Hepatocyte (in vitro differentiated cells): ENCODE measurements around the gene IP6K2. TPM values are rescaled to one million over a fixed set of nuclear protein-coding genes. Genes with fewer than 3 reads are reported as not detected.

Experiments used
- DNase-seq: peaks from one replicate; pipeline ENCODE4 v3.0.0-alpha.2; 2016; ENCODE audit warnings: low spot score
- H2AFZ ChIP-seq: fragments of 200-600 bp; sonication (generic); 2 replicates; pipeline ENCODE4 v1.6.0; 2016; ENCODE audit warnings: antibody characterized with exemption, mild to moderate bottlenecking
- H3K27ac ChIP-seq: fragments of 200-600 bp; sonication (generic); 2 replicates; pipeline ENCODE4 v1.5.1; 2016; ENCODE audit warnings: mild to moderate bottlenecking
- H3K27me3 ChIP-seq: fragments of 200-600 bp; sonication (generic); 2 replicates; pipeline ENCODE4 v1.6.1; 2016
- H3K36me3 ChIP-seq: fragments of 200-600 bp; sonication (generic); replicated peaks from 2 replicates; pipeline ENCODE4 v1.5.1; 2016; ENCODE audit warnings: low read depth; ENCODE audit not compliant: insufficient read depth
- H3K4me1 ChIP-seq: fragments of 200-600 bp; sonication (generic); 2 replicates; pipeline ENCODE4 v1.5.1; 2016; ENCODE audit warnings: mild to moderate bottlenecking, moderate library complexity; ENCODE audit not compliant: insufficient read depth
- H3K4me2 ChIP-seq: fragments of 200-600 bp; sonication (generic); 2 replicates; pipeline ENCODE4 v1.6.0; 2016
- H3K4me3 ChIP-seq: fragments of 200-600 bp; sonication (generic); 2 replicates; pipeline ENCODE4 v1.5.1; 2016; ENCODE audit warnings: mild to moderate bottlenecking
- H3K79me2 ChIP-seq: fragments of 200-600 bp; sonication (generic); 2 replicates; pipeline ENCODE4 v1.6.0; 2017; ENCODE audit warnings: mild to moderate bottlenecking
- H3K9me2 ChIP-seq: fragments of 200-600 bp; sonication (generic); replicated peaks from 2 replicates; pipeline ENCODE4 v1.6.0; 2017; ENCODE audit warnings: mild to moderate bottlenecking; ENCODE audit not compliant: insufficient read depth
- H3K9me3 ChIP-seq: fragments of 200-600 bp; sonication (generic); 2 replicates; pipeline ENCODE4 v1.5.1; 2016; ENCODE audit warnings: low read depth, mild to moderate bottlenecking
- H4K20me1 ChIP-seq: fragments of 200-600 bp; sonication (generic); 2 replicates; pipeline ENCODE4 v1.6.0; 2016; ENCODE audit warnings: mild to moderate bottlenecking; ENCODE audit not compliant: insufficient read depth, poor library complexity, severe bottlenecking
- EZH2 ChIP-seq: fragments of 200-600 bp; sonication (generic); IDR thresholded peaks from 2 replicates; pipeline ENCODE4 v1.6.1; 2016; ENCODE audit warnings: antibody characterized with exemption, mild to moderate bottlenecking, borderline replicate concordance
- EZH2phosphoT487 ChIP-seq: fragments of 200-600 bp; sonication (generic); IDR thresholded peaks from one replicate; pipeline ENCODE4 v1.6.1; 2018; ENCODE audit warnings: antibody characterized with exemption, mild to moderate bottlenecking, low read depth, moderate library complexity; ENCODE audit not compliant: unreplicated experiment, severe bottlenecking
- WGBS: methylation state at CpG from one replicate; pipeline ENCODE4 v1.1.6; 2016; ENCODE audit warnings: low lambda C conversion rate; ENCODE audit errors: missing lambda C conversion rate; 5-methylcytosine and 5-hydroxymethylcytosine counted together
- polyA plus RNA-seq: library from polyadenylated mRNA; unstranded; fragments of >200 nt; fragmentation: Nextera tagmentation; extraction: Ambion mirVana; gene quantifications from 2 replicates; pipeline ENCODE4 v1.2.1, GENCODE V29; 2016
- total RNA-seq: library from RNA; depleted of rRNA; stranded (reverse); fragments of >200 nt; gene quantifications from 2 replicates; pipeline ENCODE4 v1.2.3, GENCODE V29; 2014
- TF ChIP-seq, protein P1 (sequence below): fragments of 200-600 bp; sonication (generic); IDR thresholded peaks from 2 replicates; pipeline ENCODE4 v1.5.1; 2016; ENCODE audit warnings: antibody characterized with exemption, mild to moderate bottlenecking; ENCODE audit not compliant: poor library complexity

IP6K2 gene
- total and polyA plus RNA-seq, 2 experiments from 2014 or later = 112 to 155 TPM

DNA sequence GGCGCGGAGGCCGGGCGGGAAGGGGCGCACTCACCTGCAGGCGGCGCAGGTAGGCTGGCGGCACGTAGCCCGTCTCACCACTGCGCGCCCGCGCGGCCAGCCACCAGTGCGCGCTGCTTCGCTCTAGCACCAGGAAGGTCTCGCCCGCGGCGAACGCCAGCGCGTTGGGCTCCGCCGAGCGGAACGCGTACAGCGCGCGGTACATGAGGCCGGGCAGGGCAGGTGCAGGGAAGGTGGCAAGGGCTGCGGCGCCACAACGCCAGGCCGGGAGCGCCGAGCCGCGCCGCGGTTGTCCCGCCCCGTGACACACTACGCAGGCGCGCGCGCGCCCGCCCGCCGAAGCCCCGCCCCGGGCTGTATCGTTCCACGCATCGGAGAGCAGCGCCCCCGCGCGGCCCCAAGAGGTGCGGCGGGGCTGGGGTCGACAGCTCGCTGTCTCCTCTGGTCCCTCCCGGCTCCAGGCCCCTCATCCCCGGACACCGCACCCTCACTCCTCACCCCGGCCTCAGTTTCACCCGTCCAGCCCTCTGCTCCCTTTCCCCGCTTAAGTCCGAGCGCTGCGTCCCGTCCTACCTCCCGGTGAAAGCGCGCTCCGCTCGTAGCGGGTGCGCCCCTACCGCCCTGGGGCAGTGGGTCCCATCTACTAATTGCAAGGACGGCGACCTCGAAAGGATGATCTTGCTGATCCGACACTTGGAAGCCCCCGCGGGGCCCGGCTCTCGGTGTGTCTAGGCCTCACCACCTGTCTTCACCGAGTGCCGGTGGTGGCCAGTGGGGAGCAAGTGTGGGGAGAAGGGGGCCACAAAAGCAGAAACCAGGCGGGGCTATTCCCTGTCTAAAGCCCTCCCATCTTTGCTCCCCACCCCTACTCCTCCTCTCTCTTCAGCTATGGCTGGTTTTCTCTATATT lies 31.2 kb downstream of the IP6K2 start, which contains the start of gene NCKIPSD:
Gene NCKIPSD (minus strand): TSS at position 313 of the 909 bp plus-strand sequence. CDS start 108 bp downstream, at position 205.
- Histone ChIP-seq H3K9me3 (no peaks in the 10 kb centered on the region), H3K4me2 (peak within 1 kb of the TSS; percentile 99), H3K4me3 (peak within 1 kb of the TSS; percentile 95), H3K27ac (peak within 1 kb of the TSS; percentile 88), H4K20me1 (peaks cover 43% of the 10 kb centered on the region), H2AFZ (peak within 1 kb of the TSS; percentile 98), H3K9me2 (no peaks in the 10 kb centered on the region), H3K36me3 (no peaks in the 10 kb centered on the region), H3K79me2 (peaks cover 26% of the 10 kb centered on the region), H3K4me1 (peaks cover 30% of the 10 kb centered on the region), H3K27me3 (no peaks in the 10 kb centered on the region)
- peak; percentile 96 for DNase-seq
- WGBS = 3% methylated on average over 51 of the region's 97 CpGs
- TF ChIP-seq EZH2 = no peak
- TF ChIP-seq, protein P1, sequence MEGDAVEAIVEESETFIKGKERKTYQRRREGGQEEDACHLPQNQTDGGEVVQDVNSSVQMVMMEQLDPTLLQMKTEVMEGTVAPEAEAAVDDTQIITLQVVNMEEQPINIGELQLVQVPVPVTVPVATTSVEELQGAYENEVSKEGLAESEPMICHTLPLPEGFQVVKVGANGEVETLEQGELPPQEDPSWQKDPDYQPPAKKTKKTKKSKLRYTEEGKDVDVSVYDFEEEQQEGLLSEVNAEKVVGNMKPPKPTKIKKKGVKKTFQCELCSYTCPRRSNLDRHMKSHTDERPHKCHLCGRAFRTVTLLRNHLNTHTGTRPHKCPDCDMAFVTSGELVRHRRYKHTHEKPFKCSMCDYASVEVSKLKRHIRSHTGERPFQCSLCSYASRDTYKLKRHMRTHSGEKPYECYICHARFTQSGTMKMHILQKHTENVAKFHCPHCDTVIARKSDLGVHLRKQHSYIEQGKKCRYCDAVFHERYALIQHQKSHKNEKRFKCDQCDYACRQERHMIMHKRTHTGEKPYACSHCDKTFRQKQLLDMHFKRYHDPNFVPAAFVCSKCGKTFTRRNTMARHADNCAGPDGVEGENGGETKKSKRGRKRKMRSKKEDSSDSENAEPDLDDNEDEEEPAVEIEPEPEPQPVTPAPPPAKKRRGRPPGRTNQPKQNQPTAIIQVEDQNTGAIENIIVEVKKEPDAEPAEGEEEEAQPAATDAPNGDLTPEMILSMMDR = peak; percentile 59

- Histone ChIP-seq H3K27me3 (no peaks in the 10 kb centered on the region), H3K36me3 (no peaks in the 10 kb centered on the region), H3K4me2 (peak overlapping the region; percentile 99), H3K4me3 (peak overlapping the region; percentile 95), H3K9me2 (no peaks in the 10 kb centered on the region), H3K79me2 (peaks cover 22% of the 10 kb centered on the region), H3K27ac (peak overlapping the region; percentile 88), H3K4me1 (peaks cover 30% of the 10 kb centered on the region), H3K9me3 (no peaks in the 10 kb centered on the region), H4K20me1 (peaks cover 37% of the 10 kb centered on the region), H2AFZ (peak overlapping the region; percentile 98)
- 14% methylated on average over 10 of the region's 13 CpGs for WGBS
- TF ChIP-seq EZH2phosphoT487 (no peak), EZH2 (no peak)
- TF ChIP-seq, protein P1 = peak; percentile 51
- DNase-seq = no peak
Observed at GRCh38 chr3:48685293-48685602, 31.8 kb downstream of the IP6K2 start.

- H4K20me1 ChIP-seq = peaks cover 31% of the 10 kb centered on the region
- H3K9me3 ChIP-seq = no peaks in the 10 kb centered on the region
- peaks cover 30% of the 10 kb centered on the region for H3K4me1 ChIP-seq
- no peaks in the 10 kb centered on the region for H3K36me3 ChIP-seq
- no peak for TF ChIP-seq EZH2
- TF ChIP-seq, protein P1 = no peak
- no peak for TF ChIP-seq EZH2phosphoT487
- no peak for DNase-seq
- no peaks in the 10 kb centered on the region for H3K27me3 ChIP-seq
- peaks cover 20% of the 10 kb centered on the region for H3K79me2 ChIP-seq
- no peaks in the 10 kb centered on the region for H3K9me2 ChIP-seq
- WGBS = 75% methylated on average over 7 of the region's 7 CpGs
- no peak overlapping the region for H2AFZ ChIP-seq
- H3K4me2 ChIP-seq = peak overlapping the region; percentile 99
- peak overlapping the region; percentile 66 for H3K27ac ChIP-seq
- H3K4me3 ChIP-seq = peak overlapping the region; percentile 36
Observed at GRCh38 chr3:48684480-48685143, 32.4 kb downstream of the IP6K2 start.
